HepG2 (cell line): Measurements from ENCODE around the gene TEAD1. TPM values are rescaled to one million over a fixed set of nuclear protein-coding genes. Genes with fewer than 3 reads are reported as not detected.

Source experiments
- FOXA3 ChIP-seq: IDR thresholded peaks from 2 replicates; pipeline ENCODE4 v1.6.1; 2016; ENCODE audit warnings: missing genetic modification reagents, missing compliant biosample characterization
- FOXO1 ChIP-seq: sonication (generic); formaldehyde crosslinking; IDR thresholded peaks from 2 replicates; pipeline ENCODE4 v1.4.0; 2020; ENCODE audit warnings: missing genetic modification reagents
- HCFC1 ChIP-seq: fragments of 150-350 bp; IDR thresholded peaks from 2 replicates; pipeline ENCODE4 v1.6.1; 2014; ENCODE audit warnings: low read depth, low read length
- MAFF ChIP-seq: IDR thresholded peaks from 2 replicates; pipeline ENCODE4 v1.6.1; 2011; ENCODE audit warnings: low read depth, low read length, improper control_type of control experiment
- MED1 ChIP-seq: sonication (generic); formaldehyde crosslinking; IDR thresholded peaks from 2 replicates; pipeline ENCODE4 v1.4.0; 2020; ENCODE audit warnings: missing genetic modification reagents
- MEIS2 ChIP-seq: sonication (generic); formaldehyde crosslinking; IDR thresholded peaks from 2 replicates; pipeline ENCODE4 v1.9.0; 2021; ENCODE audit warnings: mild to moderate bottlenecking, missing genetic modification reagents
- NCOA2 ChIP-seq: sonication (generic); formaldehyde crosslinking; IDR thresholded peaks from 2 replicates; pipeline ENCODE4 v1.8.0; 2022; ENCODE audit warnings: inconsistent platforms
- SOX5 ChIP-seq: IDR thresholded peaks from 2 replicates; pipeline ENCODE4 v1.6.1; 2016; ENCODE audit warnings: borderline replicate concordance
- TARDBP ChIP-seq: sonication (generic); formaldehyde crosslinking; IDR thresholded peaks from 2 replicates; pipeline ENCODE4 v1.8.0; 2022; ENCODE audit warnings: mild to moderate bottlenecking, missing genetic modification reagents
- TEAD3 ChIP-seq: optimal IDR thresholded peaks from 2 replicates; pipeline ENCODE3; 2016; ENCODE audit warnings: borderline replicate concordance
- TOPORS ChIP-seq: sonication (generic); formaldehyde crosslinking; IDR thresholded peaks from 2 replicates; pipeline ENCODE4 v1.8.0; 2023; ENCODE audit warnings: mild to moderate bottlenecking, missing genetic modification reagents
- ZBTB7B ChIP-seq: sonication (generic); formaldehyde crosslinking; IDR thresholded peaks from 2 replicates; pipeline ENCODE4 v1.4.0; 2020; ENCODE audit warnings: missing genetic modification reagents
- ZKSCAN8 ChIP-seq: IDR thresholded peaks from 2 replicates; pipeline ENCODE4 v1.6.1; 2016; ENCODE audit warnings: borderline replicate concordance, missing genetic modification reagents, missing compliant biosample characterization
- ZNF331 ChIP-seq: sonication (generic); formaldehyde crosslinking; IDR thresholded peaks from 2 replicates; pipeline ENCODE4 v1.4.0; 2020; ENCODE audit warnings: missing genetic modification reagents
- ZNF501 ChIP-seq: sonication (generic); formaldehyde crosslinking; IDR thresholded peaks from 2 replicates; pipeline ENCODE4 v1.5.1; 2020; ENCODE audit warnings: mild to moderate bottlenecking, moderate library complexity, missing genetic modification reagents
- ZNF557 ChIP-seq: sonication (generic); formaldehyde crosslinking; IDR thresholded peaks from 2 replicates; pipeline ENCODE4 v1.4.0; 2020; ENCODE audit warnings: missing genetic modification reagents
- ZNF703 ChIP-seq: sonication (generic); formaldehyde crosslinking; IDR thresholded peaks from 2 replicates; pipeline ENCODE4 v1.5.1; 2020; ENCODE audit warnings: missing genetic modification reagents, mild to moderate bottlenecking, moderate library complexity, borderline replicate concordance
- ZNF83 ChIP-seq: sonication (generic); formaldehyde crosslinking; IDR thresholded peaks from 2 replicates; pipeline ENCODE4 v1.4.0; 2020; ENCODE audit warnings: missing genetic modification reagents, mild to moderate bottlenecking, borderline replicate concordance
- ZNF878 ChIP-seq: sonication (generic); formaldehyde crosslinking; IDR thresholded peaks from 2 replicates; pipeline ENCODE4 v1.8.1; 2023; ENCODE audit warnings: mild to moderate bottlenecking, missing genetic modification reagents, moderate library complexity
- ZSCAN31 ChIP-seq: sonication (generic); formaldehyde crosslinking; IDR thresholded peaks from 2 replicates; pipeline ENCODE4 v1.5.0; 2020; ENCODE audit warnings: low read depth, mild to moderate bottlenecking, missing genetic modification reagents
- polyA plus RNA-seq, 8 experiments: library from polyadenylated mRNA; depleted of rRNA in 3 of 8; stranded (reverse) in 7 of 8; unstranded in 1 of 8; fragments of >200 nt; fragmentation: Illumina TruSeq in 4 of 8; extraction: Trizol in 4 of 8; gene quantifications; 2 replicates each; pipeline versions ENCODE4 v1.2.1 to v1.2.3, GENCODE V29; 2011 to 2016; ENCODE audit warnings: low read depth in 4 of 8, missing spikeins in 1 of 8, mixed read lengths in 1 of 8; ENCODE audit not compliant: insufficient read depth in 1 of 8
- total RNA-seq, 5 experiments: library from RNA; depleted of rRNA; stranded (reverse); fragments of >200 nt; fragmentation: Illumina TruSeq; extraction: Trizol; gene quantifications; 2 replicates each; pipeline ENCODE4 v1.2.3, GENCODE V29; 2016; ENCODE audit warnings: low read depth in 1 of 5
- TF ChIP-seq, protein P1 (sequence below): sonication (generic); formaldehyde crosslinking; conservative IDR thresholded peaks from 2 replicates; pipeline ENCODE4 v1.4.0; 2020; ENCODE audit warnings: missing genetic modification reagents
- TF ChIP-seq, protein P2 (sequence below): IDR thresholded peaks from 2 replicates; pipeline ENCODE4 v1.6.1; 2016; ENCODE audit warnings: missing compliant biosample characterization, missing genetic modification reagents, borderline replicate concordance
- TF ChIP-seq, protein P3 (sequence below): sonication (generic); formaldehyde crosslinking; IDR thresholded peaks from 2 replicates; pipeline ENCODE4 v1.5.0; 2020; ENCODE audit warnings: mild to moderate bottlenecking, missing genetic modification reagents, borderline replicate concordance

TEAD1 gene
- total and polyA plus RNA-seq, 2 of the 13 experiments (the other 11 are each of a cell fraction or from before 2014, with no cell fraction given), result 20.1 to 30.5 TPM

DNA sequence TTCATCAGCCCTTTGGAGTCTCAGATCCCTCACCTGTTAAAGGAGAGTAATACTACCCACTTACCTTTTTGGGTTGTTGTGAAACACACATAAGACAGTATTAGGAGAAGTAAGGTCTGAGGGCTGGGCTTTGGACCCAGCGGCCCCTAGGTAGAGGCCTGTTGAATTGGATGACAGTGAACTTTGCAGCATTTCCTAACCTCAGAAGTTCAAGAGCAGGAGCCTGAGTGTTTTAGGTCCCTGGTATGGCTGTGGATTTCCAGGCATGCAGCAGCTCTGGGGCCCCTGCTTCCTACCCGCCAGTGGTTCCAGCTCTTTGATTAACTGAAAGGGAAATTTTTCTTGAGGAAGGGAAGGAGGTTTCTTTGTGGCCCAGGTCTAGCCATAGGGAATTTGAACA lies 58.9 kb downstream of the TEAD1 start (continued):
- 0 out of 2 replicates have a peak, but pooled peaks have one; percentile 25 for TF ChIP-seq ZKSCAN8 (CRISPR knock-in tag)
- peak; percentile 43 for TF ChIP-seq MED1 (CRISPR knock-in tag)
- TF ChIP-seq SOX5 (CRISPR knock-in tag), result peak; percentile 53; the same call in 1 of the 2 replicates
- peak; percentile 61; the same call in 1 of the 2 replicates for TF ChIP-seq ZNF501 (CRISPR knock-in tag)
- no peak for TF ChIP-seq ZNF878 (CRISPR knock-in tag)
- TF ChIP-seq TARDBP, result no peak
- peak; percentile 94 for TF ChIP-seq TEAD3 (CRISPR knock-in tag)
- no peak for TF ChIP-seq TOPORS (CRISPR knock-in tag)
- TF ChIP-seq MAFF, result no peak
- TF ChIP-seq ZNF557 (CRISPR knock-in tag), result no peak
- no peak for TF ChIP-seq FOXO1 (CRISPR knock-in tag)
- TF ChIP-seq, protein P1, sequence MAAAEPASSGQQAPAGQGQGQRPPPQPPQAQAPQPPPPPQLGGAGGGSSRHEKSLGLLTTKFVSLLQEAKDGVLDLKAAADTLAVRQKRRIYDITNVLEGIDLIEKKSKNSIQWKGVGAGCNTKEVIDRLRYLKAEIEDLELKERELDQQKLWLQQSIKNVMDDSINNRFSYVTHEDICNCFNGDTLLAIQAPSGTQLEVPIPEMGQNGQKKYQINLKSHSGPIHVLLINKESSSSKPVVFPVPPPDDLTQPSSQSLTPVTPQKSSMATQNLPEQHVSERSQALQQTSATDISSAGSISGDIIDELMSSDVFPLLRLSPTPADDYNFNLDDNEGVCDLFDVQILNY (CRISPR knock-in tag), result no peak
- TF ChIP-seq FOXA3 (CRISPR knock-in tag), result peak; percentile 35; the same call in 1 of the 2 replicates
- 0 out of 2 replicates have a peak, but pooled peaks have one; percentile 38 for TF ChIP-seq ZNF331 (CRISPR knock-in tag)
- peak; percentile 34 for TF ChIP-seq NCOA2 (CRISPR knock-in tag)
- 0 out of 2 replicates have a peak, but pooled peaks have one; percentile 27 for TF ChIP-seq ZBTB7B (CRISPR knock-in tag)
- TF ChIP-seq HCFC1, result no peak
- no peak for TF ChIP-seq ZNF83
- TF ChIP-seq, protein P2, sequence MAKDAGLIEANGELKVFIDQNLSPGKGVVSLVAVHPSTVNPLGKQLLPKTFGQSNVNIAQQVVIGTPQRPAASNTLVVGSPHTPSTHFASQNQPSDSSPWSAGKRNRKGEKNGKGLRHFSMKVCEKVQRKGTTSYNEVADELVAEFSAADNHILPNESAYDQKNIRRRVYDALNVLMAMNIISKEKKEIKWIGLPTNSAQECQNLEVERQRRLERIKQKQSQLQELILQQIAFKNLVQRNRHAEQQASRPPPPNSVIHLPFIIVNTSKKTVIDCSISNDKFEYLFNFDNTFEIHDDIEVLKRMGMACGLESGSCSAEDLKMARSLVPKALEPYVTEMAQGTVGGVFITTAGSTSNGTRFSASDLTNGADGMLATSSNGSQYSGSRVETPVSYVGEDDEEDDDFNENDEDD, result no peak
- TF ChIP-seq ZSCAN31 (CRISPR knock-in tag), result 0 out of 2 replicates have a peak, but pooled peaks have one; percentile 37
- TF ChIP-seq MEIS2 (CRISPR knock-in tag), result 0 out of 2 replicates have a peak, but pooled peaks have one; percentile 44
- no peak for TF ChIP-seq ZNF703 (CRISPR knock-in tag)
- TF ChIP-seq, protein P3, sequence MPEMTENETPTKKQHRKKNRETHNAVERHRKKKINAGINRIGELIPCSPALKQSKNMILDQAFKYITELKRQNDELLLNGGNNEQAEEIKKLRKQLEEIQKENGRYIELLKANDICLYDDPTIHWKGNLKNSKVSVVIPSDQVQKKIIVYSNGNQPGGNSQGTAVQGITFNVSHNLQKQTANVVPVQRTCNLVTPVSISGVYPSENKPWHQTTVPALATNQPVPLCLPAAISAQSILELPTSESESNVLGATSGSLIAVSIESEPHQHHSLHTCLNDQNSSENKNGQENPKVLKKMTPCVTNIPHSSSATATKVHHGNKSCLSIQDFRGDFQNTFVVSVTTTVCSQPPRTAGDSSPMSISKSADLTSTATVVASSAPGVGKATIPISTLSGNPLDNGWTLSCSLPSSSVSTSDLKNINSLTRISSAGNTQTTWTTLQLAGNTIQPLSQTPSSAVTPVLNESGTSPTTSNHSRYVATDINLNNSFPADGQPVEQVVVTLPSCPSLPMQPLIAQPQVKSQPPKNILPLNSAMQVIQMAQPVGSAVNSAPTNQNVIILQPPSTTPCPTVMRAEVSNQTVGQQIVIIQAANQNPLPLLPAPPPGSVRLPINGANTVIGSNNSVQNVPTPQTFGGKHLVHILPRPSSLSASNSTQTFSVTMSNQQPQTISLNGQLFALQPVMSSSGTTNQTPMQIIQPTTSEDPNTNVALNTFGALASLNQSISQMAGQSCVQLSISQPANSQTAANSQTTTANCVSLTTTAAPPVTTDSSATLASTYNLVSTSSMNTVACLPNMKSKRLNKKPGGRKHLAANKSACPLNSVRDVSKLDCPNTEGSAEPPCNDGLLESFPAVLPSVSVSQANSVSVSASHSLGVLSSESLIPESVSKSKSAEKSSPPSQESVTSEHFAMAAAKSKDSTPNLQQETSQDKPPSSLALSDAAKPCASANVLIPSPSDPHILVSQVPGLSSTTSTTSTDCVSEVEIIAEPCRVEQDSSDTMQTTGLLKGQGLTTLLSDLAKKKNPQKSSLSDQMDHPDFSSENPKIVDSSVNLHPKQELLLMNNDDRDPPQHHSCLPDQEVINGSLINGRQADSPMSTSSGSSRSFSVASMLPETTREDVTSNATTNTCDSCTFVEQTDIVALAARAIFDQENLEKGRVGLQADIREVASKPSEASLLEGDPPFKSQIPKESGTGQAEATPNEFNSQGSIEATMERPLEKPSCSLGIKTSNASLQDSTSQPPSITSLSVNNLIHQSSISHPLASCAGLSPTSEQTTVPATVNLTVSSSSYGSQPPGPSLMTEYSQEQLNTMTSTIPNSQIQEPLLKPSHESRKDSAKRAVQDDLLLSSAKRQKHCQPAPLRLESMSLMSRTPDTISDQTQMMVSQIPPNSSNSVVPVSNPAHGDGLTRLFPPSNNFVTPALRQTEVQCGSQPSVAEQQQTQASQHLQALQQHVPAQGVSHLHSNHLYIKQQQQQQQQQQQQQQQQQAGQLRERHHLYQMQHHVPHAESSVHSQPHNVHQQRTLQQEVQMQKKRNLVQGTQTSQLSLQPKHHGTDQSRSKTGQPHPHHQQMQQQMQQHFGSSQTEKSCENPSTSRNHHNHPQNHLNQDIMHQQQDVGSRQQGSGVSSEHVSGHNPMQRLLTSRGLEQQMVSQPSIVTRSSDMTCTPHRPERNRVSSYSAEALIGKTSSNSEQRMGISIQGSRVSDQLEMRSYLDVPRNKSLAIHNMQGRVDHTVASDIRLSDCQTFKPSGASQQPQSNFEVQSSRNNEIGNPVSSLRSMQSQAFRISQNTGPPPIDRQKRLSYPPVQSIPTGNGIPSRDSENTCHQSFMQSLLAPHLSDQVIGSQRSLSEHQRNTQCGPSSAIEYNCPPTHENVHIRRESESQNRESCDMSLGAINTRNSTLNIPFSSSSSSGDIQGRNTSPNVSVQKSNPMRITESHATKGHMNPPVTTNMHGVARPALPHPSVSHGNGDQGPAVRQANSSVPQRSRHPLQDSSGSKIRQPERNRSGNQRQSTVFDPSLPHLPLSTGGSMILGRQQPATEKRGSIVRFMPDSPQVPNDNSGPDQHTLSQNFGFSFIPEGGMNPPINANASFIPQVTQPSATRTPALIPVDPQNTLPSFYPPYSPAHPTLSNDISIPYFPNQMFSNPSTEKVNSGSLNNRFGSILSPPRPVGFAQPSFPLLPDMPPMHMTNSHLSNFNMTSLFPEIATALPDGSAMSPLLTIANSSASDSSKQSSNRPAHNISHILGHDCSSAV (CRISPR knock-in tag), result no peak
